Upper lobe of right lung (tissue), 1 donor: ENCODE measurements around the gene ATP1A4. TPM values are rescaled to one million over a fixed set of nuclear protein-coding genes. Genes with fewer than 3 reads are reported as not detected.

Experiments
- ATAC-seq: fragments of 200-7000 bp; cut with Tn5 transposase; one replicate; pipeline ENCODE4 v1.9.1; 2020; ENCODE audit warnings: mild to moderate bottlenecking, moderate library complexity
- DNase-seq: peaks from one replicate; pipeline ENCODE4 v3.0.0-alpha.2; 2020
- H3K27ac ChIP-seq: fragments of 200-600 bp; one replicate; pipeline ENCODE4 v1.8.0; 2022
- H3K27me3 ChIP-seq: fragments of 200-600 bp; one replicate; pipeline ENCODE4 v1.8.0; 2022; ENCODE audit warnings: mild to moderate bottlenecking
- H3K36me3 ChIP-seq: fragments of 200-600 bp; one replicate; pipeline ENCODE4 v1.8.0; 2022
- H3K4me1 ChIP-seq: fragments of 200-600 bp; one replicate; pipeline ENCODE4 v1.8.0; 2022
- H3K4me3 ChIP-seq: fragments of 200-600 bp; one replicate; pipeline ENCODE4 v1.8.0; 2022; ENCODE audit warnings: mild to moderate bottlenecking
- H3K9me3 ChIP-seq: fragments of 200-600 bp; one replicate; pipeline ENCODE4 v1.8.0; 2022
- CTCF ChIP-seq: fragments of 200-600 bp; IDR thresholded peaks from one replicate; pipeline ENCODE4 v1.8.0; 2022; ENCODE audit warnings: antibody characterized with exemption
- intact Hi-C: fragments of 100-400 bp; cut with DNase I; formaldehyde crosslinking; loops from one replicate; pipeline ENCODE4 v1.11.0; 2022
- total RNA-seq: library from RNA; stranded (reverse); fragmentation: NEBNext Ultra II Directional; extraction: Animal tissue kit (Norgen Biotek cat#: 25700); gene quantifications from one replicate; pipeline ENCODE4 v1.2.1, GENCODE V29; 2021
- donor health status: DM: no; HTN: yes; CAD: no; lungs with severe emphysema.

Gene ATP1A4
- total RNA-seq, 1 donor from 2014 or later = 0.96 TPM

GRCh38 chr1:160149233-160149632 lies 2.2 kb upstream of the ATP1A4 start:
- Histone ChIP-seq H3K9me3 (no peaks in the 10 kb centered on the region), H3K27ac (no peak overlapping the region), H3K4me3 (no peak overlapping the region), H3K4me1 (no peaks in the 10 kb centered on the region), H3K36me3 (no peaks in the 10 kb centered on the region), H3K27me3 (no peaks in the 10 kb centered on the region)
- no peak for DNase-seq
- no peak for ATAC-seq
- intact Hi-C loops = no loop called here
- TF ChIP-seq CTCF = no peak

GRCh38 chr1:160149716-160150115 lies 1.7 kb upstream of the ATP1A4 start:
- Histone ChIP-seq H3K4me1 (no peaks in the 10 kb centered on the region), H3K27me3 (no peaks in the 10 kb centered on the region), H3K9me3 (no peaks in the 10 kb centered on the region), H3K4me3 (no peak overlapping the region), H3K27ac (no peak overlapping the region), H3K36me3 (no peaks in the 10 kb centered on the region)
- intact Hi-C loops = no loop called here
- TF ChIP-seq CTCF = no peak
- DNase-seq (no peak), ATAC-seq (no peak)

GRCh38 chr1:160154790-160155189 lies 3.4 kb downstream of the ATP1A4 start:
- H3K9me3 ChIP-seq = no peaks in the 10 kb centered on the region
- intact Hi-C loops = no loop called here
- ATAC-seq (peak; percentile 50), DNase-seq (no peak)
- no peak overlapping the region for H3K4me3 ChIP-seq
- no peaks in the 10 kb centered on the region for H3K36me3 ChIP-seq
- H3K27me3 ChIP-seq = no peaks in the 10 kb centered on the region
- H3K27ac ChIP-seq = no peak overlapping the region
- no peaks in the 10 kb centered on the region for H3K4me1 ChIP-seq
- TF ChIP-seq CTCF = no peak

- ATAC-seq = no peak
- no peak for DNase-seq
- no peak overlapping the region for H3K27ac ChIP-seq
- intact Hi-C loops = no loop called here
- no peak for TF ChIP-seq CTCF
- no peaks in the 10 kb centered on the region for H3K36me3 ChIP-seq
- H3K4me1 ChIP-seq = no peaks in the 10 kb centered on the region
- no peaks in the 10 kb centered on the region for H3K9me3 ChIP-seq
- no peak overlapping the region for H3K4me3 ChIP-seq
- H3K27me3 ChIP-seq = no peaks in the 10 kb centered on the region
Measured at GRCh38 chr1:160156361-160156760, 5.0 kb downstream of the ATP1A4 start.

- DNase-seq (no peak), ATAC-seq (no peak)
- Histone ChIP-seq H3K4me3 (no peak overlapping the region), H3K27me3 (no peaks in the 10 kb centered on the region), H3K4me1 (no peaks in the 10 kb centered on the region), H3K36me3 (no peaks in the 10 kb centered on the region), H3K9me3 (no peaks in the 10 kb centered on the region), H3K27ac (no peak overlapping the region)
- no peak for TF ChIP-seq CTCF
- intact Hi-C loops = no loop called here
Measured at GRCh38 chr1:160157174-160157573, 5.8 kb downstream of the ATP1A4 start.

GRCh38 chr1:160158031-160158430 lies 6.6 kb downstream of the ATP1A4 start:
- intact Hi-C loops = no loop called here
- no peak overlapping the region for H3K27ac ChIP-seq
- H3K4me3 ChIP-seq = no peak overlapping the region
- no peaks in the 10 kb centered on the region for H3K36me3 ChIP-seq
- no peaks in the 10 kb centered on the region for H3K9me3 ChIP-seq
- DNase-seq = no peak
- ATAC-seq = no peak
- H3K27me3 ChIP-seq = no peaks in the 10 kb centered on the region
- no peak for TF ChIP-seq CTCF
- H3K4me1 ChIP-seq = peaks cover 7% of the 10 kb centered on the region
